ENCODE data around the gene KDR. TPM values are rescaled to one million over a fixed set of nuclear protein-coding genes. Genes with fewer than 3 reads are reported as not detected.

The KDR gene
- total and polyA plus RNA-seq, 4 donors, result 8.4 to 132 (median 32.5) TPM

- H3K4me1 ChIP-seq (ENCODE audit: control insufficient read depth in 5 of 5, insufficient read depth in 5 of 5, low read length in 5 of 5), result no peaks in the 10 kb centered on the region
- peaks cover 0 to 11% (median 0%) of the 10 kb centered on the region in 4 donors for H3K9me3 ChIP-seq (ENCODE audit: control insufficient read depth in 4 of 4, insufficient read depth in 3 of 4, low read length in 3 of 4)
- no peak for DNase-seq
- no peak overlapping the region for H3K4me3 ChIP-seq
- no peak for ATAC-seq (ENCODE audit: insufficient read depth, low FRiP score)
- no peak overlapping the region for H3K9ac ChIP-seq (ENCODE audit: insufficient read depth in 1 of 2, low read length in 2 of 2)
- 88 to 89% methylated on average over 4 of the region's 4 CpGs for WGBS, 2 donors
- H3K27me3 ChIP-seq (ENCODE audit: control insufficient read depth in 3 of 3, insufficient read depth in 3 of 3, low read length in 2 of 3), result no peaks in the 10 kb centered on the region
- no peaks in the 10 kb centered on the region for H3K36me3 ChIP-seq (ENCODE audit: control insufficient read depth in 4 of 4, insufficient read depth in 4 of 4, low read length in 4 of 4)
- H3K27ac ChIP-seq (ENCODE audit: low read depth in 1 of 2, low read length in 1 of 2), result no peak overlapping the region
- TF ChIP-seq CTCF (IDR thresholded peaks at IDR 0.05; ENCODE audit: control extremely low read depth, extremely low read depth), result no peak
Measured at GRCh38 chr4:55055529-55055928, 69.9 kb downstream of the KDR start.

DNA sequence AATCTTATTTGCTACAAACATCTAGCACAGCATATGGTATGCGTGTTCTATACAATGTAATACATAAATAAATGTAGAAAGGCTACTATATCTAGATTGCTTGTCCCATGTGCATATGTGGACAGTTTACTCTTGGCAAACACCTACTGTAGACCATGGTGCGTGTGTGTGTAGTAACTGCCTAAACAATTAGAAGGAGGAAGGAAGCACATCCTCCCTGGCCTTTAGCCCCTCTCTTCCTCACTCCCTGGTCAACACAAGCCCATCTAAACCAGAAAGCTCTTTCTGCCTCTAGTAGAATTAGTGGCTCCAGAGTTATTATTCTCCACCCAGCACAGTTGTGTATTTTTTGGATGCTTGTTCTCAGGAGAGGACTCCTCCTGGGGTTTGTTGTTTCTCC is 73.9 kb downstream of the KDR start:
- ATAC-seq (ENCODE audit: insufficient read depth, low FRiP score), result no peak

GRCh38 chr4:55050418-55050950 is 74.9 kb downstream of the KDR start:
- no peak overlapping the region for H3K27ac ChIP-seq (ENCODE audit: low read depth in 1 of 2, low read length in 1 of 2)
- DNase-seq (no peak), ATAC-seq (ENCODE audit: insufficient read depth, low FRiP score) (no peak)
- H3K27me3 ChIP-seq (ENCODE audit: control insufficient read depth in 3 of 3, insufficient read depth in 3 of 3, low read length in 2 of 3), result no peaks in the 10 kb centered on the region
- 49 to 80% methylated on average over 1 of the region's 1 CpG for WGBS, 2 donors
- no peaks in the 10 kb centered on the region for H3K36me3 ChIP-seq (ENCODE audit: control insufficient read depth in 4 of 4, insufficient read depth in 4 of 4, low read length in 4 of 4)
- no peak overlapping the region for H3K9ac ChIP-seq (ENCODE audit: insufficient read depth in 1 of 2, low read length in 2 of 2)
- no peaks in the 10 kb centered on the region for H3K4me1 ChIP-seq (ENCODE audit: control insufficient read depth in 5 of 5, insufficient read depth in 5 of 5, low read length in 5 of 5)
- no peak for TF ChIP-seq CTCF (IDR thresholded peaks at IDR 0.05; ENCODE audit: control extremely low read depth, extremely low read depth)
- no peak overlapping the region for H3K4me3 ChIP-seq
- peaks cover 0 to 5% (median 2%) of the 10 kb centered on the region in 4 donors for H3K9me3 ChIP-seq (ENCODE audit: control insufficient read depth in 4 of 4, insufficient read depth in 3 of 4, low read length in 3 of 4)

More for the DNA sequence above, 73.9 kb downstream of the KDR start:
- Histone ChIP-seq H3K4me1 (ENCODE audit: control insufficient read depth in 5 of 5, insufficient read depth in 5 of 5, low read length in 5 of 5) (no peaks in the 10 kb centered on the region), H3K9me3 (ENCODE audit: control insufficient read depth in 4 of 4, insufficient read depth in 3 of 4, low read length in 3 of 4) (peaks cover 0 to 6% (median 3%) of the 10 kb centered on the region in 4 donors), H3K36me3 (ENCODE audit: control insufficient read depth in 4 of 4, insufficient read depth in 4 of 4, low read length in 4 of 4) (no peaks in the 10 kb centered on the region), H3K4me3 (no peak overlapping the region), H3K27me3 (ENCODE audit: control insufficient read depth in 3 of 3, insufficient read depth in 3 of 3, low read length in 2 of 3) (no peaks in the 10 kb centered on the region), H3K9ac (ENCODE audit: insufficient read depth in 1 of 2, low read length in 2 of 2) (no peak overlapping the region), H3K27ac (ENCODE audit: low read depth in 1 of 2, low read length in 1 of 2) (no peak overlapping the region)
- WGBS, 2 donors, result 61 to 71% methylated on average over 2 of the region's 2 CpGs
- DNase-seq, result peak in 1 of 3 donors; percentile 54
- no peak for TF ChIP-seq CTCF (IDR thresholded peaks at IDR 0.05; ENCODE audit: control extremely low read depth, extremely low read depth)
